CD4-positive, alpha-beta T cell (primary cell): ENCODE results near the gene MVD. TPM values are rescaled to one million over a fixed set of nuclear protein-coding genes. Genes with fewer than 3 reads are reported as not detected.

Experiments used
- ATAC-seq: fragments of 200-7000 bp; cut with Tn5 transposase; one replicate; pipeline ENCODE4 v1.10.0; 2022; ENCODE audit warnings: mild to moderate bottlenecking; ENCODE audit not compliant: poor library complexity
- CTCF ChIA-PET: fragments of 350-600 bp; sonication (Branson Sonifier 250); formaldehyde crosslinking; loops from one replicate; lab custom pipeline; 2021; ENCODE audit warnings: antibody characterized with exemption, inconsistent platforms; lab: Charles Lee
- POLR2A ChIA-PET: fragments of 350-600 bp; sonication (Branson Sonifier 250); formaldehyde crosslinking; loops from one replicate; lab custom pipeline; 2021; ENCODE audit warnings: antibody characterized with exemption, inconsistent platforms; lab: Charles Lee
- DNase-seq, 14 experiments: peaks; one replicate each; pipeline ENCODE4 v3.0.0-alpha.2; 2013 to 2020; ENCODE audit warnings: mixed read lengths in 2 of 14
- H3K27ac ChIP-seq, 2 donors: one replicate each; pipeline versions ENCODE4 v1.5.1 to v1.7.0; 2013; ENCODE audit warnings: low read length in 2 of 2, low read depth in 1 of 2, mild to moderate bottlenecking in 1 of 2
- H3K27me3 ChIP-seq, 2 experiments: 1 replicate in 1 of 2; 2 replicates in 1 of 2; pipeline versions ENCODE4 v1.6.1 to v1.7.0; 2013; ENCODE audit warnings: low read length in 2 of 2, control low read depth in 1 of 2, mild to moderate bottlenecking in 1 of 2, moderate library complexity in 1 of 2; ENCODE audit not compliant: insufficient read depth in 2 of 2, control insufficient read depth in 1 of 2
- H3K36me3 ChIP-seq: one replicate; pipeline ENCODE4 v1.6.1; 2013; ENCODE audit warnings: low read length, control low read depth; ENCODE audit not compliant: insufficient read depth
- H3K4me1 ChIP-seq: one replicate; pipeline ENCODE4 v1.6.1; 2013; ENCODE audit warnings: low read length, control low read depth; ENCODE audit not compliant: insufficient read depth
- H3K4me3 ChIP-seq: one replicate; pipeline ENCODE4 v1.5.1; 2013; ENCODE audit warnings: mild to moderate bottlenecking, low read length, moderate library complexity
- H3K9me3 ChIP-seq, 2 experiments: 1 replicate in 1 of 2; 2 replicates in 1 of 2; pipeline versions ENCODE4 v1.6.1 to v1.7.0; 2013; ENCODE audit warnings: low read length in 2 of 2, mild to moderate bottlenecking in 2 of 2, control low read depth in 1 of 2, moderate library complexity in 1 of 2; ENCODE audit not compliant: control insufficient read depth in 1 of 2, insufficient read depth in 1 of 2
- H3K27ac Mint-ChIP-seq: one replicate; pipeline ENCODE4 v1.8.0; 2020; ENCODE audit warnings: mixed read lengths
- H3K27me3 Mint-ChIP-seq: one replicate; pipeline ENCODE4 v1.8.0; 2021; ENCODE audit warnings: mixed read lengths
- H3K36me3 Mint-ChIP-seq: one replicate; pipeline ENCODE4 v1.8.0; 2021; ENCODE audit warnings: low read depth, mixed read lengths
- H3K4me1 Mint-ChIP-seq: one replicate; pipeline ENCODE4 v1.8.0; 2021; ENCODE audit warnings: low read depth, mixed read lengths
- H3K4me3 Mint-ChIP-seq: one replicate; pipeline ENCODE4 v1.8.0; 2020; ENCODE audit warnings: mild to moderate bottlenecking, mixed read lengths
- H3K9me3 Mint-ChIP-seq: one replicate; pipeline ENCODE4 v1.8.0; 2020; ENCODE audit warnings: mixed read lengths
- intact Hi-C, 2 experiments: fragments of 100-400 bp; cut with DNase I in 1 of 2; cut with micrococcal nuclease in 1 of 2; formaldehyde crosslinking; loops; one replicate each; pipeline versions ENCODE4 v1.15.1 to v1.9.0; 2023 to 2025; cut with DNase I, micrococcal nuclease
- total RNA-seq, 174 experiments: library from RNA in 2 of 174; stranded (reverse) in 2 of 174; gene quantifications; one replicate each; pipeline ENCODE4 v1.2.3 and lab custom pipeline; 2021 to 2026
- TF ChIP-seq, protein P1 (sequence below): fragments of 200-600 bp; IDR thresholded peaks from one replicate; pipeline ENCODE4 v1.8.0; 2022; ENCODE audit warnings: antibody characterized with exemption, mild to moderate bottlenecking

Gene MVD
- total RNA-seq, 2 experiments from 2014 or later, result 74.2 to 76.9 TPM

- no peaks in the 10 kb centered on the region for H3K9me3 Mint-ChIP-seq
- Histone ChIP-seq H3K4me1 (peaks cover 98% of the 10 kb centered on the region), H3K9me3 (no peaks in the 10 kb centered on the region), H3K4me3 (no peak overlapping the region), H3K36me3 (peaks cover 61% of the 10 kb centered on the region), H3K27ac (no peak overlapping the region), H3K27me3 (no peaks in the 10 kb centered on the region)
- intact Hi-C loops, result no loop called here
- no peak overlapping the region for H3K4me3 Mint-ChIP-seq
- H3K4me1 Mint-ChIP-seq, result peaks cover 54% of the 10 kb centered on the region
- POLR2A ChIA-PET, result interaction anchor here (0.6 to 2.3 kb wide), 3 partner anchors 8 to 74 kb away, joined by 3 to 7 read pairs (median 3); no protein-coding TSS in a partner anchor
- H3K36me3 Mint-ChIP-seq, result peaks cover 41% of the 10 kb centered on the region
- DNase-seq (no peak), ATAC-seq (no peak)
- CTCF ChIA-PET, result no interaction called here
- peak overlapping the region; percentile 30 for H3K27ac Mint-ChIP-seq
- TF ChIP-seq, protein P1, sequence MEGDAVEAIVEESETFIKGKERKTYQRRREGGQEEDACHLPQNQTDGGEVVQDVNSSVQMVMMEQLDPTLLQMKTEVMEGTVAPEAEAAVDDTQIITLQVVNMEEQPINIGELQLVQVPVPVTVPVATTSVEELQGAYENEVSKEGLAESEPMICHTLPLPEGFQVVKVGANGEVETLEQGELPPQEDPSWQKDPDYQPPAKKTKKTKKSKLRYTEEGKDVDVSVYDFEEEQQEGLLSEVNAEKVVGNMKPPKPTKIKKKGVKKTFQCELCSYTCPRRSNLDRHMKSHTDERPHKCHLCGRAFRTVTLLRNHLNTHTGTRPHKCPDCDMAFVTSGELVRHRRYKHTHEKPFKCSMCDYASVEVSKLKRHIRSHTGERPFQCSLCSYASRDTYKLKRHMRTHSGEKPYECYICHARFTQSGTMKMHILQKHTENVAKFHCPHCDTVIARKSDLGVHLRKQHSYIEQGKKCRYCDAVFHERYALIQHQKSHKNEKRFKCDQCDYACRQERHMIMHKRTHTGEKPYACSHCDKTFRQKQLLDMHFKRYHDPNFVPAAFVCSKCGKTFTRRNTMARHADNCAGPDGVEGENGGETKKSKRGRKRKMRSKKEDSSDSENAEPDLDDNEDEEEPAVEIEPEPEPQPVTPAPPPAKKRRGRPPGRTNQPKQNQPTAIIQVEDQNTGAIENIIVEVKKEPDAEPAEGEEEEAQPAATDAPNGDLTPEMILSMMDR, result no peak
- H3K27me3 Mint-ChIP-seq, result no peaks in the 10 kb centered on the region
These were observed 33.5 kb upstream of the MVD start for GRCh38 chr16:88696441-88696840.

DNA sequence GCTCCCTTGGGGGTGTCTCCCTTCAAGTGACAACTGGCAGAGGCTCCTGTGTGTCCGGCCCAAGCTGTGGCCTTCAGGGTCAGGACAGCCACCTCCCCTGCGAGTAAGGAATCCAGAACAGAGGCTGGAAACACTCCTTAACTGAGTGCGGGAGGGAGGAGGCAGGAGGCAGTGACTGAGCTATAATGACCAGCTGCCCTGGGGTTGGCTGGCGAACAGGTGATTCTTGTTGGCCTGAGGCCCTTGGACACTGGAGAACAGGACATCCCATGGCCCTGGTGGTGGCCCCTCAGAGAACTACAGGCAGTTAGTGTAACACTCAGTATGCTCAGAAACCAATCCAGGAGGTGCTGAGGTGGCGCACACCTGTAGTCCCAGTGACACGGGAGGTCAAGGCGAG lies 32.9 kb upstream of the MVD start:
- Mint-ChIP-seq H3K9me3 (no peaks in the 10 kb centered on the region), H3K4me1 (peaks cover 56% of the 10 kb centered on the region), H3K27ac (peak overlapping the region; percentile 58), H3K36me3 (peaks cover 36% of the 10 kb centered on the region), H3K4me3 (no peak overlapping the region), H3K27me3 (no peaks in the 10 kb centered on the region)
- Histone ChIP-seq H3K4me1 (peaks cover 98% of the 10 kb centered on the region), H3K9me3 (no peaks in the 10 kb centered on the region), H3K36me3 (peaks cover 60% of the 10 kb centered on the region), H3K4me3 (no peak overlapping the region), H3K27me3 (no peaks in the 10 kb centered on the region), H3K27ac (no peak overlapping the region)
- CTCF ChIA-PET, result no interaction called here
- intact Hi-C loops, result no loop called here
- ATAC-seq (no peak), DNase-seq (no peak)
- POLR2A ChIA-PET, result interaction anchor here (0.6 to 2.3 kb wide), 2 partner anchors 9 to 75 kb away, joined by 3 to 7 read pairs; no protein-coding TSS in a partner anchor
- TF ChIP-seq, protein P1, result no peak

DNA sequence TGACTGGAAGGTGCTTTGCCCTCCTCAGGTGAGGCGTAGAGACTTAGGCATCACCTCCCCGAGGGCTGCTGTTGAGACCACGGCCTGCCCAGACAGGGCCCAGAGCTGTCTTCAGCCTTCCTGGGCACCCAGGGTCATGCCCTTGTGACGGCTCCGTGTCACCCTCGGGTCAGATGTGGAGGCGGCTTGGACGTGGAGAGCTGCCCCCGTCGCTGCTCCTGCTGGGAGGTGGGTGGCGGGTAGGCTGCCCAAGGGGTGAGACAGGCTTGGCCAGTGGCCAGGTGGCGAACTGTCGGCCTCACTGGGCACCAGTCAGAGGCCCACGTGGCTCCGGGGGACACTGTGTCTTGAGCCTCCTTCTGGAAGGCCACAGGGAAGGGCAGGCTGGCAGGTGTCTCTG lies 32.3 kb upstream of the MVD start:
- peak overlapping the region in 1 of 2 donors; percentile 29 for H3K27ac ChIP-seq
- no peaks in the 10 kb centered on the region for H3K9me3 ChIP-seq
- Mint-ChIP-seq H3K4me1 (peaks cover 56% of the 10 kb centered on the region), H3K27ac (peak overlapping the region; percentile 58), H3K27me3 (no peaks in the 10 kb centered on the region), H3K36me3 (peaks cover 30% of the 10 kb centered on the region), H3K9me3 (no peaks in the 10 kb centered on the region), H3K4me3 (peak overlapping the region; percentile 4)
- no peak overlapping the region for H3K4me3 ChIP-seq
- intact Hi-C loops, result no loop called here
- no peaks in the 10 kb centered on the region for H3K27me3 ChIP-seq
- POLR2A ChIA-PET, result interaction anchor here (2.3 kb wide), 1 partner anchor 9 kb away, joined by 7 read pairs; no protein-coding TSS in a partner anchor
- DNase-seq (no peak), ATAC-seq (no peak)
- peaks cover 55% of the 10 kb centered on the region for H3K36me3 ChIP-seq
- peaks cover 98% of the 10 kb centered on the region for H3K4me1 ChIP-seq
- CTCF ChIA-PET, result no interaction called here
- TF ChIP-seq, protein P1, result no peak
